Upper lobe of left lung (tissue), 4 donors: Measurements from ENCODE around the gene GPR84.

Experiments
- POLR2A ChIP-seq, 4 donors: fragments of 450-650 bp; IDR thresholded peaks; one replicate each; pipeline ENCODE4 v1.5.1; 2016 to 2017; ENCODE audit warnings: antibody characterized with exemption in 4 of 4, mild to moderate bottlenecking in 2 of 4
- TF ChIP-seq, protein P1 (sequence below), 6 experiments: fragments of 450-650 bp in 4 of 6; fragments of 200-600 bp in 2 of 6; sonication (generic) in 2 of 6; IDR thresholded peaks; one replicate each; pipeline ENCODE4 v1.5.1; 2016 to 2019; ENCODE audit warnings: antibody characterized with exemption in 6 of 6

DNA sequence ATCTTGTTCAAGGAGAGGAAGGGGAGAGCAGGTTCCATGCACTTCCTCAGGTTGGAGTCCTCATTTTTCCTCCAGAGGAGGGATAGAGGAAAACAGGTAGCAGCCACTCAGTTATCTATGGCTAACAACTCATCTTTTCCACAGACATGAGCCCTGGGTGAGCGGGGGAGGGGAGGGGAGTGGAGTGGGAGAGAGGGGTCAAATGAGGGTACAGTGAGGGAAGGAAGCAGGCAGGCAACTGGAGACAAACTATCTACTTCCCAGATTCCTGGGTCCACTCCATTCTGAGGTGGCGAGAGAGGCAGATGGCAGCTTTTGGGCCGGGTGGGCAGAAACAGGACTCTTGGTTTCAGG lies 22.8 kb upstream of the GPR84 start:
- TF ChIP-seq, protein P1, sequence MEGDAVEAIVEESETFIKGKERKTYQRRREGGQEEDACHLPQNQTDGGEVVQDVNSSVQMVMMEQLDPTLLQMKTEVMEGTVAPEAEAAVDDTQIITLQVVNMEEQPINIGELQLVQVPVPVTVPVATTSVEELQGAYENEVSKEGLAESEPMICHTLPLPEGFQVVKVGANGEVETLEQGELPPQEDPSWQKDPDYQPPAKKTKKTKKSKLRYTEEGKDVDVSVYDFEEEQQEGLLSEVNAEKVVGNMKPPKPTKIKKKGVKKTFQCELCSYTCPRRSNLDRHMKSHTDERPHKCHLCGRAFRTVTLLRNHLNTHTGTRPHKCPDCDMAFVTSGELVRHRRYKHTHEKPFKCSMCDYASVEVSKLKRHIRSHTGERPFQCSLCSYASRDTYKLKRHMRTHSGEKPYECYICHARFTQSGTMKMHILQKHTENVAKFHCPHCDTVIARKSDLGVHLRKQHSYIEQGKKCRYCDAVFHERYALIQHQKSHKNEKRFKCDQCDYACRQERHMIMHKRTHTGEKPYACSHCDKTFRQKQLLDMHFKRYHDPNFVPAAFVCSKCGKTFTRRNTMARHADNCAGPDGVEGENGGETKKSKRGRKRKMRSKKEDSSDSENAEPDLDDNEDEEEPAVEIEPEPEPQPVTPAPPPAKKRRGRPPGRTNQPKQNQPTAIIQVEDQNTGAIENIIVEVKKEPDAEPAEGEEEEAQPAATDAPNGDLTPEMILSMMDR (IDR thresholded peaks at IDR 0.05): no peak
- no peak for TF ChIP-seq POLR2A (IDR thresholded peaks at IDR 0.05)
